Activated T-cell treated with anti-CD3 and anti-CD28 coated beads for 4 hours (primary cell): ENCODE measurements around the gene RPS14.

Experiments used
- DNase-seq: peaks from one replicate; pipeline ENCODE4 v3.0.0-alpha.2; 2020

RPS14 gene

DNA sequence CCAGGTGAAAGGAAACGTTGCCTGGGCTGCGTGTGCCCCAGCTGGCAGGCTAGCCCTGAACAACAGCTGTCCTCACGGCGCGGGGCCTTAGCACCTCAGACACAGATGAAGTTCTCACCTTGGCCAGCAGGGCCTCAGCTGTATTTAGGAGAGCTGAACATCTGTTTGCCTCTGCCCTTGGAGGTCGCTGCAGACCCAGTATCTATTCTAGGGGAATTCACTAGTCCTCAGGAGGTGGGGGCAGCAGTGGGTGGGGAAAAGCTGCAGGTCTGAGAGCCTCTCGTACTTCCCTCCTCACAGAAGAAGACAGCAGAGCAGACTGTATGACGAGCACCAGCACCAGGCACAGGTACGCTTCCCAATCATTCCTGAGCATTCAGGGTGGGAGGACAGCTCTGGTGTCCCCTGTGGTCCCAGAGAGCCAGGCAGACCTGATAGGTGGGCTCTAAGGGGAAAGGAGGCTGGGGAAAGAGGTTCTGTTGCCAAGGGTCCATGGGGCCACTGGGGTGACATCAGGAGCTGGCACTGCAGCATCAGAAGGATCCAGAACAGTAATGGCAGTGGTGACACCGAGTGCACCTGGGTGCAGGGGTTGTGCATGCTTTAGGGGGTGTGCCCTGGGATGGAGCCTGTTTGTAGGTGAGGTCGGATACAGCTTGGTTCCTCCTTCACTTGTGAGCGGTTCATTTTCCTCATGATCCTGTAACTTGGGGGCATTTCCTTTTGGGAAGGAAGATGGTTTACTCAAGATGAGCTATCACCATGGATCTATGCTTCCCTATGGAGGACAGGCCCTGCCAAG is 50.6 kb downstream of the RPS14 start:
- no peak for DNase-seq

DNA sequence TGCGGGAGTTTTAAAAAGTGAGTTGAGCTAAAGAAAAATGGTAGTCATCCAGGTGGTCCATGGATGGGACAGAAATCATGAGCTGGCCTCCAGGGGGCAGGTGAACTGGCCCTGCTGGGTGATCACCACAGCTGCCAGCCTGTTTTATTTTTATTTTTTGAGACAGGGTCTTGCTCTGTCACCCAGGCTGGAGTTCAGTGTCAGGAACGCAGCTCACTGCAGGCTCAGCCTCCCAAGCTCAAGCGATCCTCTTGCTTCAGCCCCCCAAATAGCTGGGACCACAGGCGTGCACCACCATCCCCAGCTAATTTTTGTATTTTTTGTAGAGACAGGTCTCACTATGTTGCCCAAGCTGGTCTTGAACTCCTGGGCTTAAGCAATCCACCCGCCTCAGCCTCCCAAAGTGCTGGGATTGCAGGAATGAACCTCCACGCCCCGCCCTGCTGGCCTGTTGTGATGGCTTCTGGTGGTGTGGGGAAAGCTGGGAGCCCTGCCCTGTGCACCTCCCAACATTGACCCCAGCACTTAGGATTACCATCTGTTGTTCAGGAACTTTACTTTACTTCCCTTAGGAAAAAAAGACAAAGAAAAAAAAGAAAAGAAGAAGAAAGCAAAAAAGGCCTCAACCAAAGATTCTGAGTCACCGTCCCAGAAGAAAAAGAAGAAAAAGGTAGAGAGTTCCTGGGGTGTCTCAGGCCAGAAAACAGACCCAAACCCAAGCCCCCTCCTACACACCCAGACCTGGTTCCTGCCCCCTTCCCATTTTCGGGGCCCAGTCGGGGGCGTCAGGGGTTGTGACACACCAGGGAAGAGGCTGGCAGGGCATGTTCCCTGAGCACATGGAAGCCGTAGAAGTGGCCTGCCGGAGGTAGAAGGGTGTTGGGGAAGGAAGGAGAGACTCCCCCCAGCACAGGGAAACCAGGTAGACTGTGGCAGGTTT is 51.5 kb downstream of the RPS14 start:
- no peak for DNase-seq

DNA sequence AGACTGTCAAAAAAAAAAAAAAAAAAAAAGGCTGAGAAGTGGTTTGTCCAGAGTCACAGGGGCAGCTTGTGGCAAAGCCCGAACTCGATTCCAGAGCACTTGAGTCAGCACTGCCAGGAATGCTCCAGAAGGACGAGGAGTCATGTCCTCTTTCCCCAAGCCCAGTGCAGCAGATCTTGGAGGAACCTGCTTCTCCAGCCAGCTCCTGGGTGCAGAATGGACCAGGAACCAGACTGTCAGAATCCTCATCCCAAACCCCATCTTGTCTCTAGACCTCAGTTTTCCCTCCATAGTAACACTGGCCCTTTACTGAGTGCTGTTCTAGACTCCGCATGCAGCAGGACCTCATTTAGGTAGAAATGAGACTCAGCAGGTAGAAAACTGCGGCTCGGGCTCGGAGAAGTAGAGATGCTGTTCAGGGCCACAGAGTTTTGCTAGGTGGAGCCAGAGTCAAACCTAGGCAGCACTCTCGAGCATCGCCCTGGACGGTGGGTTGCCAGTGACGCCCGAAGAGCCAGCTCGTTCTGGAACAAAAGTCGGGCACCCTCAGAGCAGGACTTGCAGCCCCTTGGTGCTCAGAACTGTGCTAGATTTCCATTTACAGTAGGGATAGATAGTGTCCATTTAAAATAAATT is 52.3 kb downstream of the RPS14 start:
- DNase-seq, result no peak

DNA sequence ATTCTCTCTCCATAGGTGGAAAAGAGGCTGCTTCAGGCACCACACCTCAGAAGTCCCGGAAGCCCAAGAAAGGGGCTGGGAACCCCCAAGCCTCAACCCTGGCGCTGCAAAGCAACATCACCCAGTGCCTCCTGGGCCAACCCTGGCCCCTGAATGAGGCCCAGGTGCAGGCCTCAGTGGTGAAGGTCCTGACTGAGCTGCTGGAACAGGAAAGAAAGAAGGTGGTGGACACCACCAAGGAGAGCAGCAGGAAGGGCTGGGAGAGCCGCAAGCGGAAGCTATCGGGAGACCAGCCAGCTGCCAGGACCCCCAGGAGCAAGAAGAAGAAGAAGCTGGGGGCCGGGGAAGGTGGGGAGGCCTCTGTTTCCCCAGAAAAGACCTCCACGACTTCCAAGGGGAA is 53.3 kb downstream of the RPS14 start:
- DNase-seq, result no peak

DNA sequence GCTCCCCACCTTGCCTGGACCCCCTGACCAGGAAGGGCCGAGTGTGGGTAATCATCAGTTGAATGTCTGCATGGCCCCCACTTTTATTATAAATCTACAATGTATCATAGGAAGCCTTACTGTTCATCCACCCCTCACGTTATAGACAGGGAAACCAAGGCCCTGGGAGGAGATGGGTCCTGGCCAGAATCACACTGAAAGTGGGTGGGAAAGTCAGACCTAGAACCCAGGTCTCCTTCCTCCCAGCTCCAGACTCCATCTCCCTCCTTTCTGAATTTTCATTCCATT is 53.9 kb downstream of the RPS14 start:
- DNase-seq, result no peak

DNA sequence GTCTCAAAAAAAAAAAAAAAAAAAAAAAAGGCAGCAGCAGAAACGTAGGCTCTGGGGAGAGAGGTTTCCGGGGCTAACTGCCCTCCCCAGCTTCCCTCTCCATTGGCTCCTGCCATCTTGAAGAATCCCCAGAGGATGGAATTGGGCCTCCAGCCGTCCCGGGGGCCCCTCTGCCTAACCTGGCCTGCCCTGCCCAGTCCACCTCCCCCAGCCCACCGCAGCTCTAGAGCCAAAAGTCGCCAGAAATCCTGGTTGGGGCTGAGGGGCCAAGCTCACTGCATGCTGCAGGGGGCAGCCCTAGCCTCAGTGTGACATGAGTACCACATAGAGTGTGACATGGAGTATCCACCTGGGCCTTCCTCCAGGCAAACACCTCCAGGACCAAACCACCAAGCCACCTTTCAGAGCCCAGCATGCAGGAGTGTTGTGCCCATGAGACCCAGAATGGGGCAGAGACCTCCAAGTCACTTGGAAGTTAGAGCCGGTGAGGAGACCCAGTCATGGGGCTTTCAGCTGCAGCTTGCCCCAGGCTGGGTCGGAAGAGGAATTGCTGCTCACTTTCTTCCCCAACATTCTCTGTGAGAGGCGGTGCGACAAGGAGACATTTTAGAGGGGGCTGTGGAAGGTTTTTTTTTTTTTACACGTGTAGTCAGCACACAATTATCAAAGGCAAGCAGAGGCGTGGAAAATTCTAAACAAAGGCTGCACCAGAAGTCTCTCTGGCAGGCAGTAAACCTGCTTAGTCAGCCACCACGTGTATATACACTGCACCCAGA is 54.4 kb downstream of the RPS14 start:
- DNase-seq, result no peak

DNA sequence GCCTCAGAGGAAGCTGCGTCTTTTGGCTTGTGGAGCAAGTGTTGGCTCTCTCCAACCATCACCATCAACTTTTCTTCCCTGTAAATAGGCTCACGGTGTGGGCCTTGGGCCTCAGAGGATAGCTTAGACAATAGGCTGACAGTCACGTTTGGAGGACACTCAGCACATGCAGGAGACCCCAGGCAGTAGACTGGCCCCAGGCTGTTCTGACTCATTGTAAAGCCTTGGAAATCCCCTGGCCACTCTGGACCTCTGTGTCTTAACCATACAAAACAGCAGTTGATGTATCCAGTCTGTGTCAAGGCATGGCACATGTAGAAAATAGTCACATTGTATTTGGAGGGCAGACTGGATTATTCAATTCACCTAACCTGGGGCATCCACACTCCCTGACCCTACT is 55.4 kb downstream of the RPS14 start:
- no peak for DNase-seq

DNA sequence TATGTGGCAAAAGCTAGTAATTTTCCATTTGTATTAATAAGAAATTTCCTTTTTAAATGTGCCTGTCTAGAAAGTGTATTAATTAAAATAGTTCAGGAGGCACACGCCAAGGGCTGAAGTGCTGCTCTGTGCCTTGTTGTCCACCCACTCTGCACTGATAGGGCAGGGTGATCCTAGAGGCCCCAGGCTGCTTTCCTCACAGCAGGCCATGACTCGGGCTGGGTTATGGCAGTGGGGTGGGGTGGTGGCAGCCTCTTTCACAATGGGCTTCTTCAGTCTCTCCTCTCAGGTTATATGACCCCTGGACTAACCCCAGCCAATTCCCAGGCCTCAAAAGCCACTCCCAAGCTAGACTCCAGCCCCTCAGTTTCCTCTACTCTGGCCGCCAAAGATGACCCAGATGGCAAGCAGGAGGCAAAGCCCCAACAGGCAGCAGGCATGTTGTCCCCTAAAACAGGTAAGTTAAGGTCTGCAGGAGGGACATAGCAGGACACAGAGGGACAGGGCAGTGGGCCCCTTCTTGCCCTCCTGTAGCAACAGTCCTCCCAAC is 56.4 kb downstream of the RPS14 start:
- DNase-seq, result no peak

DNA sequence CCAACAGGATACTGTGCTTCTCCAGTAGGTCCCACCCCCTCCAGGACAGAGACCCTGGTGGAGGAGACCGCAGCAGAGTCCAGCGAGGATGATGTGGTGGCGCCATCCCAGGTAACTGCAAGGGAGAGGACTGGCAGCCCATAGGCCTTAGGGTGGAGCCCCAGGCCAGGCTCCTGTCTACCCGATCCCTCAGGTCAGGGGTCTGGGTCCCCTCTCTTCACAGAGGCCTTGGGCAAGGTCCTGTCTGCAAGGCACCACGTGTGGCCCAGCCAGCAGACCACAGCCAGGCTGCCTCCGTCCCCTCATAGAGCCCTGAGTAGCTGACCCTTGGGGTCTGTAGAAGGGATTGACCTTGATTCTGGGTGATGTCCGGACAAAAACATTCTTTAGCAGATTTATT is 56.9 kb downstream of the RPS14 start:
- DNase-seq, result no peak
